ENCODE measurements around the gene SERPINE2.
A peak's percentile ranks its signal among the peaks of the same experiment; 100 is the strongest.

GRCh38 chr2:223970343-223971128 lies 68.5 kb downstream of the SERPINE2 start:
- TF ChIP-seq CTCF (IDR thresholded peaks at IDR 0.05) (peak; percentile 75 to 83 (median 78)), POLR2AphosphoS5 (IDR thresholded peaks at IDR 0.05) (no peak), POLR2A (IDR thresholded peaks at IDR 0.05) (no peak)

Measured in breast epithelium (tissue), 3 donors.